K562 (cell line): ENCODE measurements around the gene MRI1. TPM values are rescaled to one million over a fixed set of nuclear protein-coding genes. Genes with fewer than 3 reads are reported as not detected.
A peak's percentile ranks its signal among the peaks of the same experiment; 100 is the strongest.

Source experiments
- BRD4 ChIP-seq: fragments of 200-600 bp; sonication (generic); IDR thresholded peaks from 2 replicates; pipeline ENCODE4 v1.6.1; 2017; ENCODE audit warnings: inconsistent platforms
- ESRRA ChIP-seq: fragments of 450-650 bp; IDR thresholded peaks from 2 replicates; pipeline ENCODE4 v1.6.1; 2014; ENCODE audit warnings: low read depth, mild to moderate bottlenecking, moderate library complexity, borderline replicate concordance
- MTF1 ChIP-seq: fragments of 250-450 bp; sonication (Bioruptor Pico); IDR thresholded peaks from 2 replicates; pipeline ENCODE4 v1.9.0; 2021; ENCODE audit warnings: moderate library complexity, mild to moderate bottlenecking, inconsistent platforms, borderline replicate concordance
- YY1 ChIP-seq, 3 experiments: IDR thresholded peaks; 2 replicates each; pipeline ENCODE4 v1.6.1; 2011; ENCODE audit warnings: low read length in 2 of 3, mild to moderate bottlenecking in 2 of 3, moderate library complexity in 2 of 3, borderline replicate concordance in 1 of 3, control low read depth in 1 of 3, low read depth in 1 of 3; ENCODE audit not compliant: insufficient read depth in 3 of 3, insufficient replicate concordance in 2 of 3, control insufficient read depth in 1 of 3, insufficient read length in 1 of 3; ENCODE audit errors: extremely low read depth in 1 of 3
- ZKSCAN3 ChIP-seq: fragments of 250-450 bp; sonication (Bioruptor Pico); IDR thresholded peaks from 2 replicates; pipeline ENCODE4 v1.4.0; 2020
- polyA plus RNA-seq, 8 experiments: library from polyadenylated mRNA; depleted of rRNA in 4 of 8; stranded (reverse) in 5 of 8; unstranded in 3 of 8; fragments of >200 nt; fragmentation: Nextera tagmentation in 2 of 8; fragmentation: Illumina TruSeq in 1 of 8; extraction: Ambion mirVana in 2 of 8; extraction: Trizol in 1 of 8; gene quantifications; 2 replicates each; pipeline versions ENCODE4 v1.2.1 to v1.2.3, GENCODE V29; 2011 to 2014; ENCODE audit warnings: inconsistent platforms in 1 of 8, missing spikeins in 1 of 8
- total RNA-seq, 7 experiments: library from RNA; depleted of rRNA in 6 of 7; stranded (reverse); fragments of >200 nt in 6 of 7; fragmentation: Illumina TruSeq in 2 of 7; extraction: Trizol in 2 of 7; gene quantifications; 2 replicates each; pipeline versions ENCODE4 v1.2.1 to v1.2.3, GENCODE V29; 2011 to 2021; ENCODE audit warnings: low replicate concordance in 1 of 7
- TF ChIP-seq, protein P1 (sequence below): fragments of 150-350 bp; IDR thresholded peaks from 2 replicates; pipeline ENCODE4 v1.6.1; 2014; ENCODE audit warnings: low read depth, mild to moderate bottlenecking, low read length, borderline replicate concordance

The MRI1 gene
- total and polyA plus RNA-seq, 9 of the 15 experiments (the other 6 are each of a cell fraction or from before 2014, with no cell fraction given): 5.5 to 57.4 (median 28.2) TPM

DNA sequence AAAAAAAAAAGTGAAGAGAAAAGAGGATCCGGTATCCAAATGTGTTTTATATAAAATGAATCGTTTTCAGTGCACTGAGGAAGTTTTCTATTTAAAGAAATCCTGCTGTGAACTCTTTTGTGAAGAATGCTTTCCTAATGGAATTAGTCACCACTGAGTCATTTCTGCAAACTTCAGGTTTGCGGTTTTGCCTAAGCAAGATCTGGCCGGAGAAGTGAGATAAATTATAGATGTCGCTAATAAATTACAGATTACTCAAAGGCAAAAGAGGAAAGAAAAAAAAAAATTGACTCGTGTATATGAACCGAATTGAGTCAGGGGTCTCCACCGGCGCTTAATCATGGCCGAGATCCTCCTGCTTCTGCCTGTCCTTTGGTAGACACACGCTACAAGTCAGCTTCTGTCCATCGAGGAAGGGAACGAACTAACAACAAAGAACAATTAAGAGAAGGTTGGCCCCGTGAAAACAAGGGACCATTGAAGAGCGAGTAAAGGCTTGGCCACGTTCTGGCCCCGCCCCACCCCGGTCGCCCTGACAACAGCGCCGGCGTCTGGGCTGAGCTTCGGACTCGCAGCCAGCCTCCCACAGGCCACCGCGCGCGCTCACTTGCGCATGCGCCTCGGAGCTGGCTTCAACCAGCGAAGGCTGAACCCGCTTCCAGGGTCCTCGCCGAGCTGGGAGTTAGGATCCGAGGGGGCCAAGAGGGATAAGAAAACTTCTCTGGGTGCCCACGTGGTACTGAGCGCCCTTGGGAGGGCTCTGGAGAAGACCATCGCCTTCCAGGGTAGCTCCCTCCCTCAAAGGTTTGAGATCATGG, 33.0 kb upstream of the MRI1 start (continued):
- TF ChIP-seq, protein P1, sequence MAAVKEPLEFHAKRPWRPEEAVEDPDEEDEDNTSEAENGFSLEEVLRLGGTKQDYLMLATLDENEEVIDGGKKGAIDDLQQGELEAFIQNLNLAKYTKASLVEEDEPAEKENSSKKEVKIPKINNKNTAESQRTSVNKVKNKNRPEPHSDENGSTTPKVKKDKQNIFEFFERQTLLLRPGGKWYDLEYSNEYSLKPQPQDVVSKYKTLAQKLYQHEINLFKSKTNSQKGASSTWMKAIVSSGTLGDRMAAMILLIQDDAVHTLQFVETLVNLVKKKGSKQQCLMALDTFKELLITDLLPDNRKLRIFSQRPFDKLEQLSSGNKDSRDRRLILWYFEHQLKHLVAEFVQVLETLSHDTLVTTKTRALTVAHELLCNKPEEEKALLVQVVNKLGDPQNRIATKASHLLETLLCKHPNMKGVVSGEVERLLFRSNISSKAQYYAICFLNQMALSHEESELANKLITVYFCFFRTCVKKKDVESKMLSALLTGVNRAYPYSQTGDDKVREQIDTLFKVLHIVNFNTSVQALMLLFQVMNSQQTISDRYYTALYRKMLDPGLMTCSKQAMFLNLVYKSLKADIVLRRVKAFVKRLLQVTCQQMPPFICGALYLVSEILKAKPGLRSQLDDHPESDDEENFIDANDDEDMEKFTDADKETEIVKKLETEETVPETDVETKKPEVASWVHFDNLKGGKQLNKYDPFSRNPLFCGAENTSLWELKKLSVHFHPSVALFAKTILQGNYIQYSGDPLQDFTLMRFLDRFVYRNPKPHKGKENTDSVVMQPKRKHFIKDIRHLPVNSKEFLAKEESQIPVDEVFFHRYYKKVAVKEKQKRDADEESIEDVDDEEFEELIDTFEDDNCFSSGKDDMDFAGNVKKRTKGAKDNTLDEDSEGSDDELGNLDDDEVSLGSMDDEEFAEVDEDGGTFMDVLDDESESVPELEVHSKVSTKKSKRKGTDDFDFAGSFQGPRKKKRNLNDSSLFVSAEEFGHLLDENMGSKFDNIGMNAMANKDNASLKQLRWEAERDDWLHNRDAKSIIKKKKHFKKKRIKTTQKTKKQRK: no peak
- no peak for TF ChIP-seq ZKSCAN3
- no peak for TF ChIP-seq BRD4
- TF ChIP-seq MTF1 (CRISPR knock-in tag): no peak
- peak; percentile 89; the same call in 1 of the 2 replicates for TF ChIP-seq ESRRA
- TF ChIP-seq YY1 (IDR thresholded peaks at IDR 0.05; ENCODE audit: borderline replicate concordance in 1 of 3, control insufficient read depth in 1 of 3, extremely low read depth in 1 of 3, insufficient read depth in 3 of 3, insufficient read length in 1 of 3, insufficient replicate concordance in 2 of 3, low read depth in 1 of 3, low read length in 2 of 3): no peak
